Effector CD4-positive, alpha-beta T cell (primary cell): Measurements from ENCODE around the gene SOCS3.
"Not testable (repeated sequence)": the region's sequence is repeated elsewhere in the genome, so short reads cannot be mapped to it uniquely, and the experiment has no call there.

Experiments used
- DNase-seq: peaks from one replicate; pipeline ENCODE4 v3.0.0-alpha.2; 2020

The SOCS3 gene

GRCh38 chr17:78347453-78347852 lies 12.4 kb downstream of the SOCS3 start:
- no peak for DNase-seq

DNA sequence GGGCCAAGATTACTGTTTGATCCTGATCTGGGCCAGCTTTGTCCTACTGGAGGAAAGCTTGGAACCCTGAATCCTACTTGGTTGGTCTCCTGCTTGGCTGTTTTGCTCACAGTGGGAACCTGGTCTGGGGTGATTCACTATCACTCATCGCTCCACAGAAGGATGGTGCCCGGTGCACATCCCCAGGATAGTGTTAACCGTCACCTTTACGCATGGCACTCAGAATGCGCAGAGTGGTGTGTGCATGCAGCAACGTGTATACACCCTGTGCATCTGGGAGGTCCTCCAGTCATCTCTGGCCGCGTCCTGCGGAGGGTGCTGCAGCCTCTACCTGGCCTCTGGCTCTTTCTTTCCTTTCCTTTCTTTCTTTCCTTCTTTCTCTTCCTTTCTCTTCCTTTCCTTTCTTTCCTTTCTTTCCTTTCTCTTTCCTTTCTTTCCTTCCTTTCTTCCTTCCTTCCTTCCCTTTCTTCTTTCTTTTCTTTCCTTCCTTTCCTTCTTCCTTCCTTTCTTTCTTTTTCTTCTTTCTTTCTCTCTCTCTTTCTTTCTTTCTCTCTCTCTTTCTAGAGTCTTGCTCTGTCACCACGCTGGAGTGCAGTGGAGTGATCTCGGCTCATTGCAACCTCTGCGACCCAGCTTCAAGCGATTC lies 13.1 kb downstream of the SOCS3 start:
- no peak for DNase-seq

GRCh38 chr17:78345791-78346494 lies 13.9 kb downstream of the SOCS3 start:
- DNase-seq: no peak

DNA sequence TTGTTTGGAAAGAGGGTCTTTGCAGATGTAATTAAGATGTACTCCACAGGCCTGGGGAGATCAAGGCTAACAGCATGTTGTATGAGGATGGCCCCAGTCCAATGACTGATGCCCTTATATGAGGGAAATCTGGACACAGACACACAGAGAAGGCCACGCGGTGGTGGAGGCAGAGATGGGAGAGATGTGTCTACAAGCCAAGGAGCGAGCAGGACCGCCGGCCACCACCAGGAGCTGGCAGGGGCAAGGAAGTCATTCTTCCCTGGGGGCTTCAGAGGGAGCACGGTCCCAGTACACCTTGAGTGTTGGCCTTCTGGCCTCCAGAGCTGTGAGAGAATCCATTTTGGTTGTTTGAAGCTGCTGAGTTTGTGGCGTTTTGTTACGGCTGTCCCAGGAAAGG lies 14.7 kb downstream of the SOCS3 start:
- DNase-seq: no peak

DNA sequence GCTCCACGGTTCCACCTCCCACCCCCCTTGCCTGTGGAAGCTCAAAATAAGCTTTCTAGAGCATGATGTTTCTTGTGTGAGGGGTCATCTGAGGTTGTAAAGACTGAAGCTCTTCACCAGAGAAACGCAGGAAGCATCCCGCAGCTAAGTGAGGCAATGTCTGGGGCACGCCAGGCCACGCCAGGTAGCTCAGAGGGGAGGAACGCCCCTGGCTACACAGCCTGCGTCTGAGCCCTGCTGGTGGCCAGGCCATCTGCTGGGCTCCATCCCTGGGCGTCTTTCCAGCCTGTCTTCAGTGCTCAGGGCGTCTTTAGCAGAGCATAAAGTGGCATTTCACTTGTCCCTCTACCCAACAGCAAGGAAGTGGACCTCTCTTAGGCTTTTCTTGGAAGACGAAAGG lies 15.2 kb downstream of the SOCS3 start:
- no peak for DNase-seq

GRCh38 chr17:78343543-78344201 lies 16.2 kb downstream of the SOCS3 start:
- DNase-seq: peak; percentile 56

DNA sequence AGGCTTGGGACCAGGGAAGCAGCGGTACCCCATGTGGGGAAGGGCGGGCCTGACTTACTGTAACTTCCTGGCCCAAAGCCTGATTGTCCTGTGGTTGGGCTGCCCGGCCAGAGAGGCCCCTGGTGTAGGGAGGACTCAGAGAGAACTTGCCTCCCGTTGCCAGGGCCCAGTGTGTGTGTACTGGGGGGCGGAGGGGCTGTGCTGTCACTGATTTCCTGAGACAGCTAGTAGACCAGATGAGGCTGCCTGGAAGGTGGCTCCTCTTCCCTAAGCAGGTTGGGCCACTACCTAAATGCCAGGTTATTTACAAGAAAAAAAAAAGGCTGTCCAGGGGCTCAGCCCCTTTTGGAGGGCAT lies 16.7 kb downstream of the SOCS3 start:
- DNase-seq: no peak

DNA sequence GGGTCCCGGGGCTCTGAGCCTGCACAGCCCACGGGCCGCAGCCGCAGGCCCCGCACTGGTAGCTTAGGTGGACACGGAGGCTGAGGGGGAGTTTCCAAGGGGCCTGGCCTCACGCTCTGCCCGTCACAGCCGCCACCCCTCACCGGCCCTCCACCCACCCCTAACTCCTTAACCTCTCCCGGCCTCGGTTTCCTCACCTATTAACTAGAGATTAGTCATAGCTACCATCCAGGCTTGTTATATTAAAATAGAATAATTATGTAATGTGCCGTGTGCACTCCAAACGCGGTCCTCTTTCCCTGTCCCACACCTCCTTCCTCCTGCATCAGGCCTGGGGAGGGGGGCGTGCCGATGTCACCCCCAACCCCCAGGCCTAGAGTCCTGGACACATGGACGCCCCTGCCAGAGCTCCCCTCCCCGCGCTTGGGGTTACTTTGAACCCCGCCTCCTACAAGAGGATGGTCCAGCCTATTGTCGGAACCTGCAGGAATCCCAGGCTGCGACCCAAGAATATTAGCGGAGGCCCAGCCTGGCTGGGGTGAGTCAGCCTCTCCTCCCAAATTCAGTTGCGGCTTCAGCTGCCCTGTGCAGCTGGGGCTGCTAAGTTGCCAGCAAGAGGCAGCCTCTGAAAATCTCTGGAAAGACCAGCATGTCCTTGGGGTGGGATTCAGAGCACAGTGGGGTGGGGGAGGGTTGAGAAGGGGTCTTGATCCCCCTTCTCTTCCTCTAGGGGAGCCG lies 17.3 kb downstream of the SOCS3 start:
- DNase-seq: no peak

GRCh38 chr17:78341559-78342448 lies 18.1 kb downstream of the SOCS3 start:
- no peak for DNase-seq

DNA sequence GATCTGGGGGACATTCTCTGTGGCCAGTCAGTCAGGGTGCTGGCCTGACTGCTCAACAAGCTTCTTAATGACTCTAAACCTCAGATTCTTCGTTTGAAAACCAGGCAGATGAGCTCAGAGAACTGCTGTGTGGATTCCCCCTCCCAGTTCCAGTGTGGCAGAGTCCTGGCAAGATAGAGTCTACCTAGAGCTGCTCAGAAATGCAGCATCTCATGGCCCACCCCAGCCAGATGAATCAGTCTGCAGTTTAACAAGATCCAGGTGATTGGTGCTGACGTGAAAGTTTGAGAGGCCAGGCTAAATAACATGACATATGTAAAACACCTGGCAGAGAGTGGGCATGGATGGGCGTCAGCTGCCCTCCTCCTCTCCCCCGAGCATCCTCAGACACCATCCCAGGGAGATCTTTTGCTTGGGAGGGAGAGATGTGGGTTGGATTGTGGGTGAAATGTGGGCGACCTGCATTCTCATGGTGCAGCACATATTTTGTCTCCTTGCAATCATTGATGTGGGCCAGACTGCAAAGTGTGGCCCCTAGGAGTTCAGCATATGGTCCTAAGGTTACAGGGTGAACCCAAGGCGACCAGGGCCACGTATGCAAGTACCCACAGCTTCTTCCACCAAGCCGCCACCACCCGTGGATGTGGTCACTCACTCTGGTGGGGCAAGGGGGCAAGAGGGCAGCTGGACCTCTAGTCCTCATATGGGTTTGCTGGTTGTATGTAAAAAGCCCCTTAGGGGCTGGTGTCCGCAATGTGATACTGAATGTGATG lies 19.5 kb downstream of the SOCS3 start:
- DNase-seq: no peak

DNA sequence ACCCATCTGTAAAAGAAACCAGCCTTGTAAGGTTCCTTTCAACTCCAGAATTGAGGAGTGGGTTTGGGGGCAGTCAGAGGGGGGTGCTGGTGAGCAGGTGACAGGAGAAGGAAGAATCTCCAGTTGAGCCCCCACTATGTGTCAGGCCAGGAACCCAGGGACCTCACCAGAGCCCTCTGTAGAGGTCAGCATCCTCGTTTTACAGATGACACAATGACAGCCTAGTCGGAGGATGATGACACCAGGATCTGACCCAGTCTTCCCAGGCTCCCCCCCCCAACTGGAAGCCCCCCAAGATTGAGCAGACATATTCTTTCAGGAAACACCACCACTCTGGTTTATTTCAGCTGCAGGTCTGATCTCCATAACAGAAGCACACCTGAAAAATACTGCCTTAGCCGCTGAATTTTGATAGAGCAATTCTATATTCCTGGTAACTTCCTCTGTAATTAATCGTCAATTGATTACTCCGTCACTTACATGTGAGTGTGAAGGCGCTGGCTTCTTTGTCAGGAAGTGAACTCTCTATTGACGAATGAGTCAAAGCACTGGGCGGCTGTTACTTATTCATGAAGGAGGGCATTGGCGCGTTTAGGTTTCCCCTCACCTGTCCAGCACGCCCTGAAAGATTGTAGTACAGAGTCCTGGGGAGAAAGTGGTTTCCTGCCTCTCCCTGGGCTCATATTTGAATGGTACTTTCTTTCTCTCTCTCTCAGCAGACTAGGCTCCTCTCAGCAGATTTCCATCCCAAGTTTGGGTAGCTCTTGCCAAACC lies 21.2 kb downstream of the SOCS3 start:
- DNase-seq: no peak

- no peak for DNase-seq
Observed at GRCh38 chr17:78337244-78338109, 22.4 kb downstream of the SOCS3 start.

GRCh38 chr17:78335209-78335608 lies 24.7 kb downstream of the SOCS3 start:
- DNase-seq: no peak

- DNase-seq: no peak
Observed at GRCh38 chr17:78332991-78333390, 26.9 kb downstream of the SOCS3 start.

- DNase-seq: not testable (repeated sequence)
Observed at GRCh38 chr17:78331355-78331754, 28.5 kb downstream of the SOCS3 start.

DNA sequence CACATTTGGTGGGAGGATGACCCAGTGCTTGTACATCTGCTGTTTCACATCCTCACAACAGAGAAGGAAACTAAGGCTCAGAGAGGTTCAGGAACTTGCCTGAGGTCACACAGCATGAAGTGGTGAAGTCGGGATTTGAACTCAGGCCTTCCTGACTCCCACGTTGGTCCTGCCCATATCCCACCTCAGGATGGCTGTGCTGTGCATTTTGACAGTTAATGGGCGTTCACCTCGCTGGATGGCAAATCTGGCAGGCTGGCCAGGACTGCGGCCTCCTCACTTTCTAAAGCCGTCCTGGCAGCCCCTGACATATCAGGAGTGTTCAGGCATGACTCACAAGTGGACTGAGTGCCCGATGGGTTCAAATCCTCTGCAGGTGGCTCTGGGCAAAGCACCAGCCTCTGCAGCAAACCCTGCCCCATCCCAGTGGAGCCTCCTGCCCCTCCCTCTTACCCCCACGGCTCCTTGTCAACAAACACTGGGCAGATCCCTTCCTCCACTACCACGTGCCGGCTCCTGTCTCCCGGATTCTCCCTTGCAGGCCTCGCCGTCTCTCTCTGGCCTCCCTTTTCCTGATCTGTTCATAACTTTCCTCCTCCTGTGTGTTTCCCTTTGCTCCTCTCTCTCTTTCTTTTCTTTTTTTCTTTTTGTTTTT lies 29.2 kb downstream of the SOCS3 start:
- no peak for DNase-seq

- no peak for DNase-seq
Observed at GRCh38 chr17:78329263-78330059, 30.4 kb downstream of the SOCS3 start.

DNA sequence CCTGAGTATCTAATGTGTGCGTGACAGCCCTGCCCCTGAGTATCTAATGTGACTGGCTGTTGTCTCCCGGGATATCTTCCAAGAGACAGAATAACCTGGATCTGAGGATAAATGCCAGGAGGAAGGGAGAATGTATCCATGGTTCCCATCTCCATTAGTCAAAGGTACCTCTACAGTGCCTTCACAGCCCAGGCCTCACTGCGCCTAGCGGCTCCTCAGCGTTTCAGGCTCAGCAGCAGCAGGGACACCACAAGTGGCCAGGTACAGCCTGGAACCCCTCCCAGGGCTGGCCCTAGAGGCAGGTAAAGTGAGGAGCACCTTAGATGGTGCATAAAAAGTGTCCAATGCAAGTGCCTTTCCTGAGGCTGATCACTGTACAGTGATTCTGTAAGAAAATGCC lies 32.0 kb downstream of the SOCS3 start:
- no peak for DNase-seq
